Heart left ventricle (tissue), 16 donors: ENCODE data around the gene PPP1R9B. TPM values are rescaled to one million over a fixed set of nuclear protein-coding genes. Genes with fewer than 3 reads are reported as not detected.
A peak's percentile ranks its signal among the peaks of the same experiment; 100 is the strongest.

Experiments
- ATAC-seq, 4 donors: fragments of 200-7000 bp; cut with Tn5 transposase; one replicate each; pipeline ENCODE4 v1.9.1; 2020 to 2022; ENCODE audit warnings: moderate library complexity in 4 of 4, mild to moderate bottlenecking in 3 of 4, moderate number of reproducible peaks in 1 of 4
- DNase-seq, 5 donors: peaks; one replicate each; pipeline ENCODE4 v3.0.0-alpha.2; 2020
- H3K27ac ChIP-seq, 12 donors: fragments of 200-600 bp; sonication (generic) in 4 of 12; one replicate each; pipeline versions ENCODE4 v1.5.0 to v1.8.0; 2016 to 2022; ENCODE audit warnings: mild to moderate bottlenecking in 2 of 12
- H3K27me3 ChIP-seq, 9 donors: fragments of 200-600 bp; sonication (generic) in 2 of 9; one replicate each; pipeline versions ENCODE4 v1.5.1 to v1.8.0; 2016 to 2022; ENCODE audit warnings: mild to moderate bottlenecking in 3 of 9
- H3K36me3 ChIP-seq, 9 donors: fragments of 200-600 bp; sonication (generic) in 2 of 9; one replicate each; pipeline versions ENCODE4 v1.5.0 to v1.8.0; 2018 to 2022; ENCODE audit warnings: mild to moderate bottlenecking in 2 of 9
- H3K4me1 ChIP-seq, 12 donors: fragments of 200-600 bp; sonication (generic) in 4 of 12; one replicate each; pipeline versions ENCODE4 v1.5.0 to v1.8.0; 2016 to 2022; ENCODE audit warnings: mild to moderate bottlenecking in 3 of 12
- H3K4me3 ChIP-seq, 12 donors: fragments of 200-600 bp; sonication (generic) in 4 of 12; one replicate each; pipeline versions ENCODE4 v1.5.0 to v1.8.0; 2017 to 2022; ENCODE audit warnings: mild to moderate bottlenecking in 9 of 12, moderate library complexity in 4 of 12
- H3K9me3 ChIP-seq, 12 donors: fragments of 200-600 bp; sonication (generic) in 4 of 12; one replicate each; pipeline versions ENCODE4 v1.5.0 to v1.8.0; 2016 to 2022; ENCODE audit warnings: mild to moderate bottlenecking in 1 of 12
- POLR2A ChIP-seq, 2 donors: fragments of 450-650 bp; IDR thresholded peaks; one replicate each; pipeline ENCODE4 v1.6.1; 2017; ENCODE audit warnings: antibody characterized with exemption in 2 of 2, mild to moderate bottlenecking in 2 of 2, moderate library complexity in 2 of 2
- whole genome bisulfite sequencing, 4 donors: extraction: QIAGEN DNeasy Blood & Tissue Kit in 2 of 4; methylation state at CpG; one replicate each; pipeline versions ENCODE4 v1.1.5 to v1.1.7; 2013 to 2018; 5-methylcytosine and 5-hydroxymethylcytosine counted together
- intact Hi-C, 10 donors: fragments of 100-400 bp; cut with DNase I; formaldehyde crosslinking; loops; one replicate each; pipeline versions ENCODE4 v1.11.1 to v1.14.2; 2022
- polyA plus RNA-seq, 2 donors: library from polyadenylated mRNA; stranded (reverse); fragments of 200-250 nt; gene quantifications; one replicate each; pipeline ENCODE4 v1.2.3, GENCODE V29; 2013
- total RNA-seq, 9 donors: library from RNA; depleted of rRNA in 2 of 9; stranded (reverse); fragments of >200 nt in 2 of 9; fragmentation: NEBNext Ultra II Directional in 3 of 9; extraction: Animal tissue kit (Norgen Biotek cat#: 25700) in 3 of 9; gene quantifications; one replicate each; pipeline versions ENCODE4 v1.1.0 to v1.2.4, GENCODE V29; 2016 to 2023
- TF ChIP-seq, protein P1 (sequence below), 12 donors: fragments of 200-600 bp; sonication (generic) in 4 of 12; IDR thresholded peaks; one replicate each; pipeline versions ENCODE4 v1.5.0 to v1.8.0; 2018 to 2022; ENCODE audit warnings: antibody characterized with exemption in 12 of 12, mild to moderate bottlenecking in 5 of 12
- donor health status: ischemic (EF 13 %, LVEDD 7.1; RV severe dilation, severe dysfunction).
- donor health status: healthy with polysubstance abuse.
- donor health status: DM: no; HTN: yes; CAD: no.
- donor health status: DM: no; HTN: no; CAD: no.
- donor health status: ischemic (EF 25% LVEDD 6.9; RV normal size, moderate dysfunction).
- donor health status: ischemic (EF 25% LVEDD 5.7; RV mildly dilated, moderate dysfunction).
- donor health status: healthy.
- donor health status: DM: yes; HTN: yes; CAD: no.
- donor health status: ischemic (EF 35%, LVEDD 5.7; RV mildly dilated, moderate dysfunction).
- donor health status: nonischemic (EF 11% LVEDD 7.7; RV severe dilation, severe dysfunction).
- donor health status: DM: yes; HTN: yes; CAD: no.
- donor health status: PGD.
- donor health status: ischemic (EF 29% LVEDD 5.4; RV normal size, mild dysfunction).
- donor health status: nonischemic (EF 23%, LVEDD 6.1; RV moderate dilation, normal function).

The PPP1R9B gene
- total and polyA plus RNA-seq, 11 donors, result 17.0 to 55.9 (median 31.3) TPM

GRCh38 chr17:50185631-50186471, 35.4 kb upstream of the PPP1R9B start:
- TF ChIP-seq, protein P1, sequence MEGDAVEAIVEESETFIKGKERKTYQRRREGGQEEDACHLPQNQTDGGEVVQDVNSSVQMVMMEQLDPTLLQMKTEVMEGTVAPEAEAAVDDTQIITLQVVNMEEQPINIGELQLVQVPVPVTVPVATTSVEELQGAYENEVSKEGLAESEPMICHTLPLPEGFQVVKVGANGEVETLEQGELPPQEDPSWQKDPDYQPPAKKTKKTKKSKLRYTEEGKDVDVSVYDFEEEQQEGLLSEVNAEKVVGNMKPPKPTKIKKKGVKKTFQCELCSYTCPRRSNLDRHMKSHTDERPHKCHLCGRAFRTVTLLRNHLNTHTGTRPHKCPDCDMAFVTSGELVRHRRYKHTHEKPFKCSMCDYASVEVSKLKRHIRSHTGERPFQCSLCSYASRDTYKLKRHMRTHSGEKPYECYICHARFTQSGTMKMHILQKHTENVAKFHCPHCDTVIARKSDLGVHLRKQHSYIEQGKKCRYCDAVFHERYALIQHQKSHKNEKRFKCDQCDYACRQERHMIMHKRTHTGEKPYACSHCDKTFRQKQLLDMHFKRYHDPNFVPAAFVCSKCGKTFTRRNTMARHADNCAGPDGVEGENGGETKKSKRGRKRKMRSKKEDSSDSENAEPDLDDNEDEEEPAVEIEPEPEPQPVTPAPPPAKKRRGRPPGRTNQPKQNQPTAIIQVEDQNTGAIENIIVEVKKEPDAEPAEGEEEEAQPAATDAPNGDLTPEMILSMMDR (IDR thresholded peaks at IDR 0.05), result no peak
- no peak for TF ChIP-seq POLR2A (IDR thresholded peaks at IDR 0.05)
- Histone ChIP-seq H3K4me1 (peaks cover 0 to 22% (median 0%) of the 10 kb centered on the region in 12 donors), H3K9me3 (no peaks in the 10 kb centered on the region), H3K36me3 (peaks cover 0 to 60% (median 52%) of the 10 kb centered on the region in 9 donors), H3K27me3 (no peaks in the 10 kb centered on the region), H3K4me3 (no peak overlapping the region), H3K27ac (peak overlapping the region in 1 of 12 donors; percentile 74)
- 78 to 86% (median 83%) methylated on average over 24 to 31 of the region's 31 CpGs for WGBS, 4 donors
- no peak for ATAC-seq
- DNase-seq, result no peak
- intact Hi-C loops, result no loop called here

GRCh38 chr17:50184611-50185398, 34.3 kb upstream of the PPP1R9B start:
- Histone ChIP-seq H3K4me1 (peaks cover 0 to 22% (median 0%) of the 10 kb centered on the region in 12 donors), H3K9me3 (no peaks in the 10 kb centered on the region), H3K4me3 (no peak overlapping the region), H3K27me3 (no peaks in the 10 kb centered on the region), H3K27ac (peak overlapping the region in 4 of 12 donors; percentile 16 to 74 (median 32)), H3K36me3 (peaks cover 0 to 49% (median 42%) of the 10 kb centered on the region in 9 donors)
- TF ChIP-seq, protein P1 (IDR thresholded peaks at IDR 0.05), result no peak
- no peak for TF ChIP-seq POLR2A (IDR thresholded peaks at IDR 0.05)
- DNase-seq, result no peak
- 56 to 70% (median 67%) methylated on average over 16 to 19 of the region's 19 CpGs for WGBS, 4 donors
- ATAC-seq, result peak in 3 of 4 donors; percentile 7 to 20 (median 10)
- intact Hi-C loops, result loop anchor here in 1 of 10 donors (5.0 kb wide), 1 partner anchor 68 kb away; no protein-coding TSS in a partner anchor

- Histone ChIP-seq H3K4me1 (peaks cover 0 to 22% (median under 1%) of the 10 kb centered on the region in 12 donors), H3K4me3 (peak overlapping the region in 1 of 12 donors; percentile 15), H3K27ac (peak overlapping the region in 3 of 12 donors; percentile 10 to 74 (median 34)), H3K36me3 (peaks cover 0 to 42% (median 34%) of the 10 kb centered on the region in 9 donors), H3K9me3 (no peaks in the 10 kb centered on the region), H3K27me3 (no peaks in the 10 kb centered on the region)
- 54 to 66% (median 63%) methylated on average over 8 of the region's 8 CpGs for WGBS, 4 donors
- ATAC-seq (no peak), DNase-seq (peak in 1 of 5 donors; percentile 20)
- intact Hi-C loops, result loop anchor here in 1 of 10 donors (5.0 kb wide), 1 partner anchor 67 kb away; no protein-coding TSS in a partner anchor
- TF ChIP-seq, protein P1 (IDR thresholded peaks at IDR 0.05), result no peak
- TF ChIP-seq POLR2A (IDR thresholded peaks at IDR 0.05), result no peak
Observed at GRCh38 chr17:50184064-50184463, 33.6 kb upstream of the PPP1R9B start.
